ENCODE measurements around the gene OVOL3. TPM values are rescaled to one million over a fixed set of nuclear protein-coding genes. Genes with fewer than 3 reads are reported as not detected.

The OVOL3 gene
- total RNA-seq, 6 donors from 2014 or later = not detected

GRCh38 chr19:36090910-36091695 lies 19.8 kb upstream of the OVOL3 start:
- TF ChIP-seq POLR2A (IDR thresholded peaks at IDR 0.05) (no peak), POLR2AphosphoS5 (IDR thresholded peaks at IDR 0.05) (no peak), CTCF (IDR thresholded peaks at IDR 0.05) (no peak)
- peaks cover 0 to 8% (median 0%) of the 10 kb centered on the region in 4 donors for H3K36me3 ChIP-seq
- no peak overlapping the region for H3K27ac ChIP-seq
- H3K27me3 ChIP-seq = no peaks in the 10 kb centered on the region
- 92 to 100% methylated on average over 2 to 13 of the region's 13 CpGs for WGBS, 2 donors
- no peaks in the 10 kb centered on the region for H3K9me3 ChIP-seq
- no peaks in the 10 kb centered on the region for H3K4me1 ChIP-seq
- DNase-seq = no peak
- ATAC-seq (ENCODE audit: low FRiP score in 2 of 2) = no peak
- no peak overlapping the region for H3K4me3 ChIP-seq

DNA sequence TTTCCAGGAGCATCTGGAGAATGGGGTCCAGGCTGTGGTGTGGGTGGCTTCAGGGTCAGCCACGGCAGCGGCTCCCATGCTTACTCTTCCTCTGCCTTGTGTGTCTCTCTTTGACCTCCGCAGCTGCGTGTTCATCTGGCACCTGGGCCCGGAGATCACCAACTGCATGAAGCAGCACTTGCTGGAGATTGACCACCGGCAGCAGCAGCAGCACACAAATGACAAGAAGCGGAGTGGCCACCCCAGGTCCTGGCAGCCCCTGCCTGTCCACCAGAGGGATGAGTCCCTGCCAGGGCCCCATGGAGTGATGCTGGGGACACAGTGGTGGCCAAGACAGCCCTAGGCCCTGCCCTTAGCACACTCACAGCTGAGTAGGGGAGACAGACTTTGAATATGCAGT lies 18.4 kb upstream of the OVOL3 start:
- Histone ChIP-seq H3K36me3 (peaks cover 0 to 8% (median 0%) of the 10 kb centered on the region in 4 donors), H3K4me3 (no peak overlapping the region), H3K27ac (no peak overlapping the region), H3K27me3 (no peaks in the 10 kb centered on the region), H3K4me1 (no peaks in the 10 kb centered on the region), H3K9me3 (no peaks in the 10 kb centered on the region)
- ATAC-seq (ENCODE audit: low FRiP score in 2 of 2) (no peak), DNase-seq (no peak)
- TF ChIP-seq POLR2AphosphoS5 (IDR thresholded peaks at IDR 0.05) (no peak), EP300 (IDR thresholded peaks at IDR 0.05) (no peak), CTCF (IDR thresholded peaks at IDR 0.05) (no peak), POLR2A (IDR thresholded peaks at IDR 0.05) (no peak)
- 91 to 100% methylated on average over 4 to 5 of the region's 7 CpGs for WGBS, 2 donors

- Histone ChIP-seq H3K4me3 (no peak overlapping the region), H3K9me3 (no peaks in the 10 kb centered on the region), H3K4me1 (no peaks in the 10 kb centered on the region), H3K36me3 (peaks cover 0 to 8% (median 0%) of the 10 kb centered on the region in 4 donors), H3K27me3 (no peaks in the 10 kb centered on the region), H3K27ac (no peak overlapping the region)
- no peak for DNase-seq
- WGBS, 2 donors = 80 to 93% methylated on average over 4 to 5 of the region's 5 CpGs
- ATAC-seq (ENCODE audit: low FRiP score in 2 of 2) = no peak
- TF ChIP-seq POLR2A (IDR thresholded peaks at IDR 0.05) (no peak), EP300 (IDR thresholded peaks at IDR 0.05) (no peak), POLR2AphosphoS5 (IDR thresholded peaks at IDR 0.05) (no peak), CTCF (IDR thresholded peaks at IDR 0.05) (no peak)
These were observed 17.7 kb upstream of the OVOL3 start for GRCh38 chr19:36093146-36093662.

DNA sequence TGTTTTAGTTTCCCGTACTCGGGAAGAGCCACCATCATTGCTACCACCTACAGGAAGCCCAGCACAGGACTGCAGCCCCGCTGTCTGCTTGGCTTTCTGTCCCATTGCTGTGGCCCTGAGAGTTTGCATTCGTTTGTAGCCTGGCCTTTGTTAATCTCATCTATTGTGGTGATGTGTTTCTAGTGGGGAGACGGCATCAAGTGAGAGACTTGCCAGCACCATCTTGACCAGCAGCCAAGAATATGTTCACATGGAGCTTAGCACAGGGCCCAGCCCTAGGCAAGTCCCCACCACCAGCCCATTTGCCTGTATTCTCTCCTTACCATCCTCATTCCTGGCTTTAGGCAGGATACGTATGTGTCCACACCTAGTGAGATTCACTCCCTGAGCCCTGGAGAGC lies 17.3 kb upstream of the OVOL3 start:
- Histone ChIP-seq H3K36me3 (peaks cover 0 to 5% (median 0%) of the 10 kb centered on the region in 4 donors), H3K27me3 (no peaks in the 10 kb centered on the region), H3K4me3 (no peak overlapping the region), H3K9me3 (no peaks in the 10 kb centered on the region), H3K4me1 (no peaks in the 10 kb centered on the region), H3K27ac (no peak overlapping the region)
- TF ChIP-seq CTCF (IDR thresholded peaks at IDR 0.05) (no peak), POLR2AphosphoS5 (IDR thresholded peaks at IDR 0.05) (no peak), POLR2A (IDR thresholded peaks at IDR 0.05) (no peak), EP300 (IDR thresholded peaks at IDR 0.05) (no peak)
- WGBS, 2 donors = 70 to 94% methylated on average over 4 of the region's 6 CpGs
- DNase-seq (no peak), ATAC-seq (ENCODE audit: low FRiP score in 2 of 2) (no peak)
